Measurements from ENCODE around the gene BIRC7. TPM values are rescaled to one million over a fixed set of nuclear protein-coding genes. Genes with fewer than 3 reads are reported as not detected.

BIRC7 gene
- total and polyA plus RNA-seq, 2 donors (not counting 3 experiments of a cell fraction or from before 2014, with no cell fraction given), result not detected

DNA sequence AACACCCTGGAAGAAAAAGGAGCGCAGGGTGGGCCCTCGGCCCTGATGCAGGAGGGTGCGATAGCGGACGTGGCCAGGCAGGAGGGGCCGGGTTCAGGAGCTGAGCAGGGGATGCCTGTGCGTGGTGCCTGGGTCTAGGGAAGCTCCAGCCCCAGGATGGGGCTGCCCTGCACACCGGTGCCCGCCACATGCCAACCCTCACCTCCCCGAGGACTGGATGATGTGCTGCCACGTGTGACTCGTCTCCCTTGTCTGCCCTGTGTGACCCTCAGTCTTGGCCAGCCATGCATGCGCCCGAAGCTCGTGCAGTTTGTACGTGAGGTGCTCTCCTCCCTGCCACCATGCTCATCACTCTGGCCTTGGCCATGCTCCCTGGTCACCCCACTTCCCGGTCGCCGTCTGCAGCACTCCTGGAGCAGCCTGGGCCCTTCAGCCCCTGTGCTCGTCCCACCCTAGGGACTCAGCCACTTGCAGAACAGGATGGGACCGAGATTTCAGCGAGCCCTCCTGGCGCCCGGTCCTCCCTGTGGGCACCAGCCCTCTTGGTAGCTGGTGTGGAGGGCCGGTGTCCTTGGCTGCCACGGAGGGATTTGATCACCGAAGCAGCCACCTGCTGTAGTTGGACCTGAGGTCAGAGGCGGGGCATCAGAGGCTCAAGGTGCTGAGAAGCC, 53.0 kb downstream of the BIRC7 start:
- Histone ChIP-seq H4K20me1 (replicated peaks; ENCODE audit: control insufficient read depth, extremely low read depth, insufficient read depth, low read length) (no peaks in the 10 kb centered on the region), H3K4me3 (replicated peaks in 1 of 3; ENCODE audit: insufficient read depth in 1 of 3, low read depth in 1 of 3, low read length in 3 of 3) (no peak overlapping the region), H3K27me3 (ENCODE audit: control insufficient read depth in 2 of 2, insufficient read depth in 2 of 2, low read length in 2 of 2) (no peaks in the 10 kb centered on the region), H3K36me3 (ENCODE audit: control insufficient read depth in 2 of 2, extremely low read depth in 1 of 2, insufficient read depth in 2 of 2, low read length in 2 of 2) (peaks cover 4 to 20% of the 10 kb centered on the region in 2 experiments), H3K4me1 (ENCODE audit: control insufficient read depth, extremely low read depth, insufficient read depth, low read length) (no peaks in the 10 kb centered on the region), H3K79me2 (ENCODE audit: control insufficient read depth, insufficient read depth, low read length) (no peaks in the 10 kb centered on the region), H3K4me2 (ENCODE audit: insufficient read depth, low read length) (no peak overlapping the region), H2AFZ (ENCODE audit: low read depth, low read length) (no peak overlapping the region), H3K9me3 (replicated peaks; ENCODE audit: control insufficient read depth, insufficient read depth, low read length) (no peaks in the 10 kb centered on the region), H3K9me1 (replicated peaks; ENCODE audit: control insufficient read depth, extremely low read depth, insufficient read depth, low read length) (no peaks in the 10 kb centered on the region), H3K27ac (ENCODE audit: insufficient read depth, low read depth, low read length) (no peak overlapping the region), H3K9ac (replicated peaks; ENCODE audit: extremely low read depth, insufficient read depth, low read length) (no peak overlapping the region)
- BruUV-seq (replicated peaks), result no TSS peak
- ChIA-PET CTCF (interaction anchor here (1.5 kb wide), 1 partner anchor 65 kb away, joined by 9 read pairs; no protein-coding TSS in a partner anchor), POLR2A (no interaction called here)
- DNase-seq (ENCODE audit: low read depth, low spot score) (no peak), FAIRE-seq (no peak)
- dilution Hi-C loops (cut with MboI; ENCODE audit: extremely low pct_ligation_motif_present, low sequenced_read_pairs) (no loop called here), intact Hi-C loops (cut with micrococcal nuclease) (no loop called here)
- TF ChIP-seq, protein P1, sequence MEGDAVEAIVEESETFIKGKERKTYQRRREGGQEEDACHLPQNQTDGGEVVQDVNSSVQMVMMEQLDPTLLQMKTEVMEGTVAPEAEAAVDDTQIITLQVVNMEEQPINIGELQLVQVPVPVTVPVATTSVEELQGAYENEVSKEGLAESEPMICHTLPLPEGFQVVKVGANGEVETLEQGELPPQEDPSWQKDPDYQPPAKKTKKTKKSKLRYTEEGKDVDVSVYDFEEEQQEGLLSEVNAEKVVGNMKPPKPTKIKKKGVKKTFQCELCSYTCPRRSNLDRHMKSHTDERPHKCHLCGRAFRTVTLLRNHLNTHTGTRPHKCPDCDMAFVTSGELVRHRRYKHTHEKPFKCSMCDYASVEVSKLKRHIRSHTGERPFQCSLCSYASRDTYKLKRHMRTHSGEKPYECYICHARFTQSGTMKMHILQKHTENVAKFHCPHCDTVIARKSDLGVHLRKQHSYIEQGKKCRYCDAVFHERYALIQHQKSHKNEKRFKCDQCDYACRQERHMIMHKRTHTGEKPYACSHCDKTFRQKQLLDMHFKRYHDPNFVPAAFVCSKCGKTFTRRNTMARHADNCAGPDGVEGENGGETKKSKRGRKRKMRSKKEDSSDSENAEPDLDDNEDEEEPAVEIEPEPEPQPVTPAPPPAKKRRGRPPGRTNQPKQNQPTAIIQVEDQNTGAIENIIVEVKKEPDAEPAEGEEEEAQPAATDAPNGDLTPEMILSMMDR (IDR thresholded peaks at IDR 0.05; ENCODE audit: extremely low read depth in 1 of 2, insufficient read depth in 1 of 2, low read depth in 1 of 2, low read length in 2 of 2), result no peak
- TF ChIP-seq EZH2 (IDR thresholded peaks at IDR 0.05; ENCODE audit: borderline replicate concordance, low read depth, low read length, severe bottlenecking), result no peak
- no peak for TF ChIP-seq FOS (IDR thresholded peaks at IDR 0.05; ENCODE audit: borderline replicate concordance, insufficient read depth, low read length)
- TF ChIP-seq POLR2A (IDR thresholded peaks at IDR 0.05; ENCODE audit: low read depth, low read length), result no peak
- no peak for TF ChIP-seq POLR2AphosphoS5 (IDR thresholded peaks at IDR 0.05; ENCODE audit: insufficient read depth, low read depth, low read length)
- TF ChIP-seq, protein P2, sequence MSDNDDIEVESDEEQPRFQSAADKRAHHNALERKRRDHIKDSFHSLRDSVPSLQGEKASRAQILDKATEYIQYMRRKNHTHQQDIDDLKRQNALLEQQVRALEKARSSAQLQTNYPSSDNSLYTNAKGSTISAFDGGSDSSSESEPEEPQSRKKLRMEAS (IDR thresholded peaks at IDR 0.05; ENCODE audit: insufficient read depth, insufficient read length), result no peak
- TF ChIP-seq MYC (IDR thresholded peaks at IDR 0.05; ENCODE audit: low read depth, low read length), result no peak
- no peak for TF ChIP-seq GATA2 (IDR thresholded peaks at IDR 0.05; ENCODE audit: insufficient read depth, insufficient read length, low read depth, low read length)
- no peak for TF ChIP-seq JUN (IDR thresholded peaks at IDR 0.05; ENCODE audit: borderline replicate concordance, insufficient read depth, insufficient read length, low read depth)

All from endothelial cell of umbilical vein (primary cell).